ENCODE data around the gene MAPKBP1.

- no peak for TF ChIP-seq CTCF (IDR thresholded peaks at IDR 0.05; ENCODE audit: insufficient read depth, low read length)
- TF ChIP-seq POLR2AphosphoS5 (IDR thresholded peaks at IDR 0.05; ENCODE audit: low read depth): no peak
Measured at GRCh38 chr15:41827290-41827879, 53.1 kb downstream of the MAPKBP1 start.
